Right lobe of liver (tissue), 6 donors: ENCODE measurements around the gene KDM4B. TPM values are rescaled to one million over a fixed set of nuclear protein-coding genes. Genes with fewer than 3 reads are reported as not detected.
"Not testable (repeated sequence)": the region's sequence is repeated elsewhere in the genome, so short reads cannot be mapped to it uniquely, and the experiment has no call there.

ENCODE experiments used
- ATAC-seq, 4 donors: fragments of 200-7000 bp; cut with Tn5 transposase; one replicate each; pipeline ENCODE4 v1.9.1; 2020; ENCODE audit warnings: mild to moderate bottlenecking in 4 of 4, moderate library complexity in 4 of 4
- DNase-seq, 3 donors: peaks; one replicate each; pipeline ENCODE4 v3.0.0-alpha.2; 2020
- H3K27ac ChIP-seq, 3 donors: fragments of 200-600 bp; one replicate each; pipeline ENCODE4 v1.8.0; 2022
- H3K27me3 ChIP-seq, 2 donors: fragments of 200-600 bp; one replicate each; pipeline ENCODE4 v1.8.0; 2022
- H3K36me3 ChIP-seq, 4 donors: fragments of 200-600 bp; sonication (generic) in 1 of 4; one replicate each; pipeline versions ENCODE4 v1.5.1 to v1.8.0; 2017 to 2022; ENCODE audit warnings: control low read depth in 1 of 4
- H3K4me1 ChIP-seq, 4 donors: fragments of 200-600 bp; sonication (generic) in 1 of 4; one replicate each; pipeline versions ENCODE4 v1.5.1 to v1.8.0; 2017 to 2022; ENCODE audit warnings: control low read depth in 1 of 4
- H3K4me3 ChIP-seq, 3 donors: fragments of 200-600 bp; one replicate each; pipeline ENCODE4 v1.8.0; 2022
- H3K9me3 ChIP-seq, 4 donors: fragments of 200-600 bp; sonication (generic) in 1 of 4; one replicate each; pipeline versions ENCODE4 v1.5.1 to v1.8.0; 2017 to 2022; ENCODE audit warnings: control low read depth in 1 of 4
- CTCF ChIP-seq, 4 donors: fragments of 200-600 bp in 3 of 4; fragments of 450-650 bp in 1 of 4; IDR thresholded peaks; one replicate each; pipeline versions ENCODE4 v1.5.1 to v1.8.0; 2016 to 2022; ENCODE audit warnings: antibody characterized with exemption in 4 of 4, mild to moderate bottlenecking in 2 of 4
- POLR2A ChIP-seq: fragments of 450-650 bp; IDR thresholded peaks from one replicate; pipeline ENCODE4 v1.6.1; 2017; ENCODE audit warnings: antibody characterized with exemption, mild to moderate bottlenecking
- WGBS: methylation state at CpG from one replicate; pipeline ENCODE4 v1.1.6; 2018; ENCODE audit warnings: low coverage, low lambda C conversion rate; ENCODE audit not compliant: insufficient coverage; ENCODE audit errors: missing lambda C conversion rate; 5-methylcytosine and 5-hydroxymethylcytosine counted together
- intact Hi-C, 2 donors: fragments of 100-400 bp; cut with DNase I; formaldehyde crosslinking; loops; one replicate each; pipeline versions ENCODE4 v1.11.2 to v1.14.1; 2022
- total RNA-seq, 6 experiments: library from RNA; depleted of rRNA in 2 of 6; stranded (reverse); fragments of >200 nt in 2 of 6; fragmentation: NEBNext Ultra II Directional in 3 of 6; extraction: Animal tissue kit (Norgen Biotek cat#: 25700) in 3 of 6; gene quantifications; one replicate each; pipeline versions ENCODE4 v1.1.0 to v1.2.4, GENCODE V29; 2016 to 2023
- donor health status: DM: no; HTN: yes; CAD: no.
- donor health status: DM: no; HTN: no; CAD: no.
- donor health status: DM: no; HTN: no; CAD: no.
- donor health status: DM: no; HTN: yes; CAD: no.
- donor health status: DM: no; HTN: yes; CAD: no.

Gene KDM4B
- total RNA-seq, 6 experiments from 2014 or later: 14.2 to 36.9 (median 29.1) TPM

DNA sequence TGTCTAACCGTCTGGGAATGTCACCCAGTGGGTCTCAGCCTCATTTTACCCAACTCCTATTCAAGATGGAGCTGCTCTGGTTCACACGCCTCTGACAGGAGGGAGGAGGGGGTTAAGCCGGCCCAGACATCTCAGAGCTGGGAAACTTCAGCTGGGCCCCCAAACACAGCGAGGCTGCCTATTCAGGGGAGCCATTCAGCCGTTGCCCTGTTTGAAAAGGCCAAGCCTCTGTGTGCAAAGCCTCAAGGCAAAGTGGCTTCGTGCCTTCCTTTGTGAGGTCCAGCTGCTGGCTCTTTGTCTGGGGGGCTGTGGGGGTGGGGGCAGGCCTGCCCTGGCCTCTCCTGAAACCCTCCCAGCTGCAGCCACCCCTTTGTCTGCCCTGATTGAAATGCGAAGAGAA lies 224.3 kb downstream of the KDM4B start:
- DNase-seq: no peak

DNA sequence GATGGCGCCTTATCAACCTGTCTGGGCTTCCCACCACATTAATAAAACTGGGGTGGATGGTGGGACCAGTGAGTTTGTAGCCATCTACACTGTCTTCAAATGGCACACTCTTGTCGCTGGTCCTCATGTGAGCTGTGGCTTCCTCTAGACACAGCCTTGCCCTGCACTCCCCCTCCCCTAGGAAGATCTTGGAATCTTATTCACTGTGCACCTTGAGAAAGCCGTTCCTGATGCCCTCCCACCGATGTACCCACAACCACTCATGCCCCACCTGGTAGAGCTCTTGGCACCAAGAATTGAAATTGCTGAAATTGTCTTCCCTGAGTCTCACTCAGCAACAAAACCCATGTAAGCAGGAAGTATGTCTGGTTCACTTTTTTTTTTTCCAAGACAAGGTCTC lies 225.7 kb downstream of the KDM4B start:
- Histone ChIP-seq H3K36me3 (no peaks in the 10 kb centered on the region), H3K9me3 (no peaks in the 10 kb centered on the region), H3K27ac (no peak overlapping the region), H3K4me1 (no peaks in the 10 kb centered on the region), H3K27me3 (no peaks in the 10 kb centered on the region), H3K4me3 (no peak overlapping the region)
- ATAC-seq (no peak), DNase-seq (no peak)
- intact Hi-C loops: no loop called here
- no peak for TF ChIP-seq POLR2A
- no peak for TF ChIP-seq CTCF (IDR thresholded peaks at IDR 0.05)
- WGBS: 90% methylated on average over 2 of the region's 4 CpGs

More for the DNA sequence above, 224.3 kb downstream of the KDM4B start:
- no peak for ATAC-seq
- Histone ChIP-seq H3K9me3 (no peaks in the 10 kb centered on the region), H3K4me1 (no peaks in the 10 kb centered on the region), H3K27ac (no peak overlapping the region), H3K36me3 (no peaks in the 10 kb centered on the region), H3K4me3 (no peak overlapping the region), H3K27me3 (no peaks in the 10 kb centered on the region)
- TF ChIP-seq CTCF (IDR thresholded peaks at IDR 0.05): no peak
- 61% methylated on average over 3 of the region's 7 CpGs for WGBS
- intact Hi-C loops: no loop called here

GRCh38 chr19:5195587-5195986 lies 226.7 kb downstream of the KDM4B start:
- H3K9me3 ChIP-seq, DNase-seq, H3K27ac ChIP-seq, H3K36me3 ChIP-seq, ATAC-seq, H3K4me1 ChIP-seq, H3K4me3 ChIP-seq, intact Hi-C loops, H3K27me3 ChIP-seq: not testable (repeated sequence)
- WGBS: 68% methylated on average over 3 of the region's 3 CpGs

DNA sequence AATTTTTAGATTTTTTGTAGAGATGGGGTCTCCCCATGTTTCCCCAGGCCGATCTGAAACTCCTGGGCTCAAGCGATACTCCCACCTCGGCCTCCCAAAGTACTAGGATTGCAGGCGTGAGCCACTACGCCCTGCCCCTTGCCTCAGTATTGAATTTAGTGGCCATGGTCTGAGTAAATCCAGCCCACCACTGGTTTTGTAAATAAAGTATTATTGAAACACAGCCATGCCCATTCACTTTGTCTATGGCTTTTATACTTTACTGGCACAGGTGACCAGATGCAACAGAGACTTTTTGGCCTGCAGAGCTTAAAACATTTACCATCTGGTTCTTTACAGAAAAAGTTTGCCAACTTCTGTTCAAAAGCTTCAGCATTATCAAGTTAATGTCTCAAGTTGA lies 227.9 kb downstream of the KDM4B start:
- H3K9me3 ChIP-seq: peaks cover 0 to 4% (median 2%) of the 10 kb centered on the region in 4 donors
- ATAC-seq (no peak), DNase-seq (no peak)
- intact Hi-C loops: no loop called here
- H3K27ac ChIP-seq: no peak overlapping the region
- no peak overlapping the region for H3K4me3 ChIP-seq
- TF ChIP-seq POLR2A (no peak), CTCF (IDR thresholded peaks at IDR 0.05) (no peak)
- no peaks in the 10 kb centered on the region for H3K27me3 ChIP-seq
- no peaks in the 10 kb centered on the region for H3K36me3 ChIP-seq
- WGBS: no CpG with 5 or more reads among the region's 5 CpGs
- H3K4me1 ChIP-seq: no peaks in the 10 kb centered on the region

DNA sequence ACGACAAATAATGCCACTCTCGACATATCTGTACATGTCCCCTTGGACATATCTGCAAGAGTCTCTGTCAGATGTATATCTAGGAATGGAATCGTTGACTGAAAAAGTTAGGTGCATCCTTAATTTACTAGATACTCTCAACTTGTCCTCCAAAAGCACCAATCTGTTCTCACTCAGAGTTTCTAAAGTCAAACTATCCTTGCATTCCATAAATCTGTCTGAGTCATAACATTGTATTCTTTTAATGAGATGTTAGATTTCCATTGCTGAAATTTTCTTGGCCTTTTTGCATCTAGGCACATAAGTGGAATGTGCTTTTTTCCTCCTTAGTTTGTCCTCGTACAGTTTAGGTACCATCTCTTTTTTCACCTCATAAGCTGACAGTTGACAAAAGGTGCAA lies 231.9 kb downstream of the KDM4B start:
- 76% methylated on average over 4 of the region's 4 CpGs for WGBS
- no peaks in the 10 kb centered on the region for H3K36me3 ChIP-seq
- H3K27me3 ChIP-seq: no peaks in the 10 kb centered on the region
- no peak for TF ChIP-seq POLR2A
- TF ChIP-seq CTCF (IDR thresholded peaks at IDR 0.05): no peak
- H3K4me3 ChIP-seq: no peak overlapping the region
- H3K4me1 ChIP-seq: no peaks in the 10 kb centered on the region
- no peak overlapping the region for H3K27ac ChIP-seq
- intact Hi-C loops: no loop called here
- H3K9me3 ChIP-seq: peaks cover 0 to 4% (median 2%) of the 10 kb centered on the region in 4 donors
- DNase-seq (no peak), ATAC-seq (no peak)
